GM19463 (cell line): ENCODE measurements around the gene KCND3.
A peak's percentile ranks its signal among the peaks of the same experiment; 100 is the strongest.

Experiments
- ATAC-seq: cut with Tn5 transposase; IDR thresholded peaks from one replicate; pipeline ENCODE4 v1.9.1; 2021; ENCODE audit warnings: mild to moderate bottlenecking, moderate library complexity; ENCODE audit not compliant: unreplicated experiment

KCND3 gene

GRCh38 chr1:111989531-111990025, at the start of gene KCND3:
Gene KCND3, minus strand, starts transcription at chr1:111989668.
- no peak for ATAC-seq

- no peak for ATAC-seq
These were observed 44.8 kb upstream of the KCND3 start for GRCh38 chr1:112034277-112034676.

- no peak for ATAC-seq
These were observed 44.1 kb upstream of the KCND3 start for GRCh38 chr1:112033439-112034120.

- no peak for ATAC-seq
These were observed 40.7 kb upstream of the KCND3 start for GRCh38 chr1:112030157-112030556.

- no peak for ATAC-seq
These were observed 38.2 kb upstream of the KCND3 start for GRCh38 chr1:112027696-112028095.

- ATAC-seq, result no peak
These were observed 37.0 kb upstream of the KCND3 start for GRCh38 chr1:112026501-112026900.

- ATAC-seq, result no peak
These were observed 36.5 kb upstream of the KCND3 start for GRCh38 chr1:112026016-112026415.

GRCh38 chr1:112021263-112021662, 31.8 kb upstream of the KCND3 start:
- ATAC-seq, result no peak

GRCh38 chr1:112017183-112017582, 27.7 kb upstream of the KCND3 start:
- no peak for ATAC-seq

GRCh38 chr1:112012823-112013222, 23.4 kb upstream of the KCND3 start:
- ATAC-seq, result no peak

- ATAC-seq, result no peak
These were observed 21.7 kb upstream of the KCND3 start for GRCh38 chr1:112011202-112011601.

- no peak for ATAC-seq
These were observed 17.7 kb upstream of the KCND3 start for GRCh38 chr1:112007169-112007568.

GRCh38 chr1:112006416-112007025, 17.1 kb upstream of the KCND3 start:
- ATAC-seq, result no peak

GRCh38 chr1:112004076-112004475, 14.6 kb upstream of the KCND3 start:
- no peak for ATAC-seq

GRCh38 chr1:112002514-112002913, 13.0 kb upstream of the KCND3 start:
- ATAC-seq, result no peak

- no peak for ATAC-seq
These were observed 12.0 kb upstream of the KCND3 start for GRCh38 chr1:112001436-112001835.

GRCh38 chr1:112000048-112000447, 10.6 kb upstream of the KCND3 start:
- no peak for ATAC-seq

- ATAC-seq, result no peak
These were observed 8.9 kb upstream of the KCND3 start for GRCh38 chr1:111998332-111998731.

GRCh38 chr1:111992476-111992875, 3.0 kb upstream of the KCND3 start:
- no peak for ATAC-seq

- ATAC-seq, result peak; percentile 63
These were observed 1.6 kb upstream of the KCND3 start for GRCh38 chr1:111990878-111991718.

GRCh38 chr1:111990026-111990877, 784 bp upstream of the KCND3 start:
- no peak for ATAC-seq
